Fibroblast of the conjunctiva (primary cell): ENCODE measurements around the gene GJD4.

ENCODE experiments used
- DNase-seq: peaks from one replicate; pipeline ENCODE4 v3.0.0-alpha.2; 2010; ENCODE audit warnings: low read depth

Gene GJD4

DNA sequence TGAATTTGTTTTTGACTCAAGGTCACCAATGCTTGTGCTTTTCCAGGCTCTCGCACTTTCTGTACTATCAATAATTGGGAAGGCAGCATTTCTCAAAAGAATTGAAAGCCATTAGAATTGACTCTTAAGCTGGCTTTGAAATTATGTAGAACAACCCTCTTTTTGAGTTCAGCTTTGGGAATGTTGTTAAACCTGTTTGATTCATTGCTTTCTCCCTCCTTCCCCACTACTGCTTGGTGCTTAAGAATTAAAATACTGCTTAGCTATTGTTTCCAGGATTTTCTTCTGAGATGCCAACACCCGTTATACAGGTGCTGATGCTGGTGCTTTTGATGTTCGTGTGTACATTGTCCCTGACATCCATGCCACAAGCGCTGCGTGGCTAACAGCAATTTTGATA lies 52.5 kb downstream of the GJD4 start:
- no peak for DNase-seq
